HEK293 (cell line): ENCODE measurements around the gene FPGS.

Source experiments
- CTCF ChIA-PET: fragments of 350-600 bp; formaldehyde crosslinking; extraction: SDS; loops from one replicate; lab custom pipeline; 2021; ENCODE audit warnings: antibody characterized with exemption; lab: Yijun Ruan, JAX
- POLR2A ChIA-PET: fragments of 300-600 bp; formaldehyde crosslinking; extraction: SDS; loops from one replicate; lab custom pipeline; 2020; ENCODE audit warnings: antibody characterized with exemption, inconsistent platforms; lab: Yijun Ruan, JAX
- H3K27ac ChIP-seq: fragments of 200-500 bp; sonication (Bioruptor generic); 2 replicates; pipeline ENCODE4 v1.5.1; 2014; ENCODE audit warnings: low read depth, low read length, control low read depth, inconsistent platforms; ENCODE audit errors: extremely low read depth
- H3K36me3 ChIP-seq, 2 experiments: fragments of 200-500 bp in 1 of 2; sonication (Bioruptor generic) in 1 of 2; 1 replicate in 1 of 2; 2 replicates in 1 of 2; pipeline ENCODE4 v1.5.1; 2014 to 2017; ENCODE audit warnings: inconsistent platforms in 2 of 2, low read length in 2 of 2; ENCODE audit not compliant: control insufficient read depth in 2 of 2, insufficient read depth in 1 of 2
- H3K4me1 ChIP-seq: fragments of 200-500 bp; sonication (Bioruptor generic); 2 replicates; pipeline ENCODE4 v1.5.1; 2014; ENCODE audit warnings: mild to moderate bottlenecking, low read length, inconsistent platforms; ENCODE audit not compliant: control insufficient read depth, insufficient read depth
- H3K4me3 ChIP-seq: 2 replicates; pipeline ENCODE4 v1.5.1; 2011; ENCODE audit warnings: low read depth, mild to moderate bottlenecking, control low read depth, low read length, moderate library complexity
- H3K9me3 ChIP-seq: fragments of 200-500 bp; sonication (Bioruptor generic); 2 replicates; pipeline ENCODE4 v1.5.1; 2014; ENCODE audit warnings: low read depth, low read length, inconsistent platforms; ENCODE audit not compliant: control insufficient read depth, insufficient read depth
- BCL6B ChIP-seq: fragments of 450-650 bp; formaldehyde crosslinking; IDR thresholded peaks from 2 replicates; pipeline ENCODE4 v1.5.1; 2017; ENCODE audit warnings: missing biosample characterization, missing genetic modification characterization
- GFI1B ChIP-seq: fragments of 450-650 bp; formaldehyde crosslinking; IDR thresholded peaks from 2 replicates; pipeline ENCODE4 v1.5.1; 2016; ENCODE audit warnings: missing biosample characterization, missing genetic modification characterization
- KLF10 ChIP-seq: fragments of 450-650 bp; IDR thresholded peaks from 2 replicates; pipeline ENCODE4 v1.5.1; 2018; ENCODE audit warnings: missing biosample characterization, mild to moderate bottlenecking, missing genetic modification characterization
- TSHZ1 ChIP-seq: fragments of 450-650 bp; formaldehyde crosslinking; IDR thresholded peaks from 2 replicates; pipeline ENCODE4 v1.5.1; 2016; ENCODE audit warnings: missing biosample characterization, missing genetic modification characterization, borderline replicate concordance
- ZNF184 ChIP-seq: fragments of 450-650 bp; IDR thresholded peaks from 2 replicates; pipeline ENCODE4 v1.5.1; 2018; ENCODE audit warnings: missing biosample characterization, mild to moderate bottlenecking, missing genetic modification characterization
- ZNF280D ChIP-seq: fragments of 450-650 bp; formaldehyde crosslinking; IDR thresholded peaks from 2 replicates; pipeline ENCODE4 v1.5.1; 2016; ENCODE audit warnings: missing biosample characterization, missing genetic modification characterization
- ZNF658 ChIP-seq: fragments of 450-650 bp; formaldehyde crosslinking; IDR thresholded peaks from 2 replicates; pipeline ENCODE4; 2016; ENCODE audit warnings: missing biosample characterization, missing genetic modification characterization
- ZNF664 ChIP-seq: fragments of 450-650 bp; formaldehyde crosslinking; IDR thresholded peaks from 2 replicates; pipeline ENCODE4 v1.5.1; 2016; ENCODE audit warnings: missing biosample characterization, missing genetic modification characterization

FPGS gene

GRCh38 chr9:127817881-127818434 lies 15.3 kb downstream of the FPGS start:
- no peak for TF ChIP-seq ZNF664
- no peak for TF ChIP-seq BCL6B (tag by site-specific recombination)
- no peak for TF ChIP-seq ZNF280D (tag by site-specific recombination)
- TF ChIP-seq, all 188 proteins: peak for 0
- Histone ChIP-seq H3K9me3 (no peaks in the 10 kb centered on the region), H3K4me3 (no peak overlapping the region), H3K27ac (no peak overlapping the region), H3K36me3 (peaks cover 0 to 23% of the 10 kb centered on the region in 2 experiments; a peak in 1 of 3 replicates), H3K4me1 (no peaks in the 10 kb centered on the region)
- CTCF ChIA-PET, result interaction anchor here (0.9 to 1.2 kb wide), 3 partner anchors 12 to 83 kb away, joined by 3 to 4 read pairs (median 3); partner anchors contain the start of gene TOR2A
- POLR2A ChIA-PET, result interaction anchor here (1.3 kb wide), 2 partner anchors 9 to 10 kb away, joined by 5 to 8 read pairs; no protein-coding TSS in a partner anchor

GRCh38 chr9:127818574-127818973 lies 15.9 kb downstream of the FPGS start:
- Histone ChIP-seq H3K4me3 (no peak overlapping the region), H3K36me3 (peaks cover 0 to 17% of the 10 kb centered on the region in 2 experiments; a peak in 1 of 3 replicates), H3K9me3 (no peaks in the 10 kb centered on the region), H3K4me1 (no peaks in the 10 kb centered on the region), H3K27ac (no peak overlapping the region)
- CTCF ChIA-PET, result interaction anchor here (0.9 to 2.3 kb wide), 3 partner anchors 31 to 84 kb away, joined by 3 to 8 read pairs (median 4); partner anchors contain the start of gene TOR2A
- POLR2A ChIA-PET, result no interaction called here
- TF ChIP-seq TSHZ1 (tag by site-specific recombination) (no peak), ZNF658 (tag by site-specific recombination) (no peak), GFI1B (tag by site-specific recombination) (no peak)
- TF ChIP-seq, all 188 proteins: peak for 0

GRCh38 chr9:127822108-127822507 lies 19.4 kb downstream of the FPGS start:
- Histone ChIP-seq H3K36me3 (no peaks in the 10 kb centered on the region), H3K9me3 (no peaks in the 10 kb centered on the region), H3K27ac (no peak overlapping the region), H3K4me3 (no peak overlapping the region), H3K4me1 (no peaks in the 10 kb centered on the region)
- POLR2A ChIA-PET, result no interaction called here
- CTCF ChIA-PET, result interaction anchor here (0.6 to 4.8 kb wide), 3 partner anchors 16 to 150 kb away, joined by 3 to 21 read pairs (median 3); no protein-coding TSS in a partner anchor
- TF ChIP-seq KLF10 (tag by site-specific recombination) (no peak), ZNF184 (tag by site-specific recombination) (no peak)
